Measurements from ENCODE around the gene ATF7.

GRCh38 chr12:53478865-53479264 is 147.3 kb downstream of the ATF7 start:
- no peak for TF ChIP-seq CTCF (conservative IDR thresholded peaks at IDR 0.05; ENCODE audit: low read depth, low read length)
- TF ChIP-seq EZH2 (IDR thresholded peaks at IDR 0.05; ENCODE audit: borderline replicate concordance, low read depth, low read length, poor library complexity, severe bottlenecking) = no peak
